Stimulated activated CD8-positive, alpha-beta memory T cell treated with anti-CD3 and anti-CD28 coated beads, Interleukin-12 subunit alpha, Interleukin-12 subunit beta, amount 100 ng/mL, for 24 hours (primary cell): Measurements from ENCODE around the gene FGF12.

Experiments used
- DNase-seq: peaks from one replicate; pipeline ENCODE4 v3.0.0-alpha.2; 2020; ENCODE audit errors: extremely low read depth

The FGF12 gene

GRCh38 chr3:192684151-192684550 is 43.2 kb downstream of the FGF12 start:
- no peak for DNase-seq

- DNase-seq = no peak
Observed at GRCh38 chr3:192675958-192676649, 51.2 kb downstream of the FGF12 start.

GRCh38 chr3:192655628-192656027 is 71.7 kb downstream of the FGF12 start:
- no peak for DNase-seq

GRCh38 chr3:192655040-192655439 is 72.3 kb downstream of the FGF12 start:
- no peak for DNase-seq

- no peak for DNase-seq
Observed at GRCh38 chr3:192653862-192654261, 73.5 kb downstream of the FGF12 start.

- DNase-seq = no peak
Observed at GRCh38 chr3:192652727-192653126, 74.6 kb downstream of the FGF12 start.

GRCh38 chr3:192651836-192652512 is 75.4 kb downstream of the FGF12 start:
- DNase-seq = no peak

GRCh38 chr3:192645437-192645836 is 81.9 kb downstream of the FGF12 start:
- DNase-seq = no peak

- DNase-seq = no peak
Observed at GRCh38 chr3:192642651-192643050, 84.7 kb downstream of the FGF12 start.

- DNase-seq = no peak
Observed at GRCh38 chr3:192641919-192642318, 85.4 kb downstream of the FGF12 start.

- DNase-seq = no peak
Observed at GRCh38 chr3:192639987-192640386, 87.4 kb downstream of the FGF12 start.

- no peak for DNase-seq
Observed at GRCh38 chr3:192637803-192638202, 89.5 kb downstream of the FGF12 start.

- no peak for DNase-seq
Observed at GRCh38 chr3:192636517-192637444, 90.6 kb downstream of the FGF12 start.

- DNase-seq = no peak
Observed at GRCh38 chr3:192629429-192629828, 97.9 kb downstream of the FGF12 start.

GRCh38 chr3:192621909-192622308 is 105.4 kb downstream of the FGF12 start:
- DNase-seq = no peak

GRCh38 chr3:192620275-192620674 is 107.1 kb downstream of the FGF12 start:
- no peak for DNase-seq

GRCh38 chr3:192611411-192611810 is 115.9 kb downstream of the FGF12 start:
- DNase-seq = no peak

GRCh38 chr3:192608726-192609600 is 118.4 kb downstream of the FGF12 start:
- no peak for DNase-seq

- DNase-seq = no peak
Observed at GRCh38 chr3:192607798-192608197, 119.5 kb downstream of the FGF12 start.

GRCh38 chr3:192597913-192598312 is 129.4 kb downstream of the FGF12 start:
- no peak for DNase-seq

- DNase-seq = no peak
Observed at GRCh38 chr3:192597506-192597905, 129.8 kb downstream of the FGF12 start.
